Astrocyte (in vitro differentiated cells and primary cell): ENCODE measurements around the gene DDX50.

Source experiments
- CTCF ChIP-seq: IDR thresholded peaks from 2 replicates; pipeline ENCODE4 v1.5.1; 2011; ENCODE audit warnings: low read depth, mild to moderate bottlenecking, inconsistent platforms, low read length, moderate library complexity; ENCODE audit not compliant: insufficient read depth
- EZH2 ChIP-seq: IDR thresholded peaks from 2 replicates; pipeline ENCODE4 v1.6.1; 2012; ENCODE audit warnings: mild to moderate bottlenecking, low read length, inconsistent platforms; ENCODE audit not compliant: insufficient read depth

DNA sequence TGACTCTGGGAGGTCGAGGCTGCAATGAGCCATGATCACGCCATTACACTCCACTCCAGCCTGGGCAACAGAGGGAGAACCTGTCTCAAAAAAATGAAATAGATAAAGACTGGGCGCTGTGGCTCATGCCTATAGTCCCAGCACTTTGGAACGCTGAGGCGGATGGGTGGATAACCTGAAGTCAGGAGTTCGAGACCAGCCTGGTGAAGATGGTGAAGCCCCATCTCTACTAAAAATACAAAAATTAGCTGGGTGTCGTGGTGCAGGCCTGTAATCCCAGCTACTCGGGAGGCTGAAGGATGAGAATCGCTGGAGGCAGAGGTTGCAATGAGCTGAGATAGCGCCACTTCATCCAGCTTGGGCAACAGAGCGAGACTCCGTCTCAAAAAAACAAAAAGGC, 53.8 kb downstream of the DDX50 start:
- TF ChIP-seq CTCF (no peak), EZH2 (no peak)
